Measurements from ENCODE around the gene DMTF1.

The DMTF1 gene

GRCh38 chr7:87107949-87108776, 44.1 kb upstream of the DMTF1 start:
- Histone ChIP-seq H3K27me3 (ENCODE audit: insufficient read depth, poor library complexity, severe bottlenecking) (peaks cover 2% of the 10 kb centered on the region), H3K27ac (replicated peaks) (no peak overlapping the region), H3K4me3 (replicated peaks; ENCODE audit: insufficient read depth, low read length) (no peak overlapping the region)
- TF ChIP-seq POLR2AphosphoS5 (IDR thresholded peaks at IDR 0.05; ENCODE audit: low read depth) (no peak), GABPA (IDR thresholded peaks at IDR 0.05; ENCODE audit: low read depth) (no peak), CTCF (IDR thresholded peaks at IDR 0.05; ENCODE audit: insufficient read depth, low read length) (no peak), REST (IDR thresholded peaks at IDR 0.05; ENCODE audit: insufficient replicate concordance, low read depth) (no peak), SPI1 (IDR thresholded peaks at IDR 0.05; ENCODE audit: borderline replicate concordance, low read depth) (no peak)
- DNase-seq (ENCODE audit: low read depth in 1 of 2, low spot score in 1 of 2), result no peak

- H3K4me3 ChIP-seq (replicated peaks; ENCODE audit: insufficient read depth, low read length), result no peak overlapping the region
Measured at GRCh38 chr7:87110778-87111177, 41.5 kb upstream of the DMTF1 start.

More at GRCh38 chr7:87110778-87111177, 41.5 kb upstream of the DMTF1 start:
- H3K27me3 ChIP-seq (ENCODE audit: insufficient read depth, poor library complexity, severe bottlenecking), result no peaks in the 10 kb centered on the region
- no peak overlapping the region for H3K27ac ChIP-seq (replicated peaks)
- no peak for DNase-seq (ENCODE audit: low read depth in 1 of 2, low spot score in 1 of 2)
- TF ChIP-seq CTCF (IDR thresholded peaks at IDR 0.05; ENCODE audit: insufficient read depth, low read length) (no peak), POLR2AphosphoS5 (IDR thresholded peaks at IDR 0.05; ENCODE audit: low read depth) (no peak), SPI1 (IDR thresholded peaks at IDR 0.05; ENCODE audit: borderline replicate concordance, low read depth) (no peak), REST (IDR thresholded peaks at IDR 0.05; ENCODE audit: insufficient replicate concordance, low read depth) (no peak), GABPA (IDR thresholded peaks at IDR 0.05; ENCODE audit: low read depth) (no peak)

Data from HL-60 (cell line).